CD4-positive, alpha-beta T cell treated with Interleukin-1 beta for 1 hour (primary cell): ENCODE measurements around the gene DOCK1.

ENCODE experiments used
- DNase-seq, 2 donors: peaks; one replicate each; pipeline ENCODE4 v3.0.0-alpha.2; 2020 to 2022

The DOCK1 gene

DNA sequence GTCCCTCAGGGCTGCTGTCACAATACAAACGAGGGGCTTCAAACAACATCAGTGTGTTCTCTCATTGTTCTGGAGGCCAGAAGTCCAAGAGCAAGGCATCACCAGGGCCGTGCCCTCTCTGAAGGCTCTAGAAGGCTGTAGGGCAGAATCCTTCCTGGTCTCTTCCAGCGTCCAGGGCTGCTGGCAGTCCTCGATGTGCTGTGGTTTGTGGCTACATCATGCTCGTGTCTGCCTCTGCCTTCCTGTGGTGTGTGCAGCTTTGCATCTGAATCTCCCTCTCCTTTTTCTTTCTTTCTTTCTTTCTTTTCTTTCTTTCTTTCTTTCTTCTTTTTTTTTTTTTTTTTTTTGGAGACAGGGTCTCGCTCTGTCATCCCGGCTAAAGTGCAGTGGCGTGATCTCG lies 187.7 kb downstream of the DOCK1 start:
- DNase-seq, result no peak

DNA sequence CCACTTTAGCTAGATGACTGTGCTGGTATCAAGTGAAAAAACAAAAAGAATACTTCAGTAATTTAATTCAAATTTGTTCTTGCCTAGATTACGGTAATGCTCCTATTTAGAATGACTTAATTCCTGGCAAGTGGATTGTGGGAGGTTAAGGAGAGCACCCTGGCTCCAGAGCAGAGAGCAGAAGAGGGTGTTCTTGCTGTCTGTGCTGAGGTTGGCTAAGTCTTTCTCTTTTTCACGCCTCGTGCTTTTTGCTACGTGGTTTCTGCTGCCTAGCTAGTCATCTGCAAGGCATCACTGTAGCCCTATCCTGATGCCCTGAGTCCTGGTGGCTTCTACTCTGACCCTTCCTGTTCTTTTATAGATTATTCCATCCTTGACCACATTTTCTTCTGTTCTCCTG lies 189.8 kb downstream of the DOCK1 start:
- DNase-seq, result no peak

DNA sequence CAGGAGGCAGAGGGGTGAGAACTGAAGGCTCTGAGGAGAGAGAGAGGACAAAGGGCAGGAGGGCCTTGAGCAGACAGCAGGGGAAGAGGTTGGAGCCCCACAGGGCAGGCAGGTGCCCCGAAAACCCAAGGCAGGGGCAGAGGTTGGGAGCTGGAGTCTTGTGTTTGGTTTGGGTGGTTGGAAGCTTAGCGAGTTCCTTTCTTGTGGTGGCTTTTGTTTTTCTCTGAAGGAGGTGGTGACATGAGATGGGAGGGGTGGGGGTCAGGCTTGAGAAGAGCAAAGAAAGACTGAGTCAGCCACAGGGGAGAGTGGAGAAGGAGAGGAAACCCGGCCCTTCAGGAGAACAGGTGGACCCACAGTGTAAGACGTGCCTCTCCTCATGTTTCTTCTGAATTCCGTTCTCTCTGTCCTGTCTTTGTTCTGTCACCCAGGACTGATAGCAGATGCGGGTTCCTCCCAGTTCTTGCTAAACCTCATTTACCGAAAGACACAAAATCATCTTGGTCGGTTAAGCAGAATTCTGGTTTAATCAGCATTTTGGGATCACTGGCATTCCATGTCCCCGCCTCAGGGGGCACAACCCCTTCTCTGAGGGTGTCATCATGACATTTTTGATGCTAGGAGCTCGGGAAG lies 195.9 kb downstream of the DOCK1 start:
- no peak for DNase-seq

DNA sequence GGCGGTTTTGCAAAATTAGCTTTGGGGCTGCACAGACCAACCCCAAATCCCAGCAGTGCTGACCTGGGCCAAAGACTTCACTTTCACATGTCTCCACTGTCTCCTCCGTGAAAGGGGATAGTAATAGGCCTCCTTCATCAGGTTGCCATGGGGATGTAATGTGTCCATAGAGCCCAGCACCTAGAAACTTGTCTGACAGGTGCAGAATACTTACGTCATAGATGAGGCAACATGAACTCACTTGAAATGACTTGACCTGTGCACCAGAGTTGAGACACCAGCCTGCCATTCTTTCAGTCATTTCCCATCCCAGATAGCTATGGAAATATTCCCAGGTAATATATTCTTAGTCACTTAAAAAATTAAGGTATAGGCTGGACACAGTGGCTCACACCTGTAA lies 196.9 kb downstream of the DOCK1 start:
- no peak for DNase-seq

DNA sequence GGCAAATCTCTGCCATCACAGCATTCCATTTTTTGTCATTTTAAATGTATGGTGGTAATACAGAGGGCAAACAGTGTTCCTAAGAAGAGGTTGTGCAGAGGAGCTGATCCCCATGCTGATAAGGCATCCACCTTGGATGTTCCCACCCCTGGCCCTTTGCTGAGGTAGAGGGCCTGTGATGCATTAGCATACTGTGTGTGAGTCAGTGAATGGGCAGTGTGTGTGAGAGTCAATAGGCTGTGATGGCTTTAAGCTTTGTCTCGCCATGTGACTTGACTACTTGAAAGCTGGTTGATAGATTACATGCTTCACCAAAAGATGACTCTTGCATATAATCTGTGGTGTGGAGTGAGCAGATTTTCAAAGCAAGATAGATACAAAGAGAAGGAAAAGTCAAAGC lies 209.9 kb downstream of the DOCK1 start:
- DNase-seq, result no peak

DNA sequence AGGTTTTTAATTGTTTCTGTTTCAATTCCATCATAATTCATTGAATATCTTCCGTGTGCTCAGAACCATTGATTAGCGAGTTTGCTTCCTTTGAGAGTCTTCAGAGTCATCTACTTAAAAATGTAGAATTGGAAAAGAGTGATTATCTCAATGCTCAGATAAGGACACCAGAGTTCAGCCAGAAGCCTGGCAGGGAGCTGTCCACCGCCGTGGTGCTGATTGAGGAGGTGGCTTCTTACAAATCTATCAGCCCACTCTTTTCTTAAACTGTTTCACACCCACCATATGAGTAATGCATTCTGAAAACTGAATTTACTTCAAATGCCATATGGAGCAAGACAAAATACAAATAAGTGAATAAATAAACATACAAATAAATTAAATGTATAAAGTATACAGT lies 211.9 kb downstream of the DOCK1 start:
- DNase-seq, result no peak

DNA sequence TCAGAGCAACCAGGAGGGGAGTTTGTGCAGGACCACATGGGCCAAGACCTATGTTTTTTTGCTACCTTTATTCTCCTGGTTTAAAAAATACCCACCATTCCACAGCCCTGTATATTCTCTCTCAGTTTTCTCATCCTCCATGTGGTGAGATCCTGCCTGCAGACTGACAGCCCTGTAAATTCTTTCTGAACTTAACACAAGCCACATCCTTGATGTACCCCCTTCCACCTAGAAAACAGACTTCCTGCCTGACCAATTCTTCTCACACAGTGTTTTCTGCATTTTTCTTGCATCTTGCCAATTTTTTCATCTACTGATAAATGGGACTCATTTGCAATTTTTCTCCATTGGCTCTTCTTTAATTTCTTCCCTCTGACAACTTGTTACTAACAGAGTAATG lies 212.8 kb downstream of the DOCK1 start:
- DNase-seq, result no peak

DNA sequence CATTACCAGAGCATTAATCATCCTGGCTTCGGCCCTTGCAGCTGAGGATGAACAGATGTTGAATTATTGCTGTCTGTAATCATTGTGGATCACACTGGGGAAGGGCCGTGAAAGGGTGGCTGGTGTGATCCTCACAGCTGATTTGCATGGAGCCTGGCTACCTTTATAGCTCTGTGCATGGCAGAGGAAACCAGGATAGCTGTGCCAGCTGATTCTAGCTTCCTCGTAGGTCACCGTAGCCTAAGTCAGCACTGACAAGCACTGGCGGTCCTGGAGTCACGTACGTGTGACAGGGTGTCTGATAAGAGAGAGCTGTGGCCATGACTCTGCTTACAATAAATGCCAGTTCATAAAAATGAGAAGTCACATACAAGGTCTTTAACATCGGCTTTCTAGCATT lies 214.7 kb downstream of the DOCK1 start:
- DNase-seq, result no peak

DNA sequence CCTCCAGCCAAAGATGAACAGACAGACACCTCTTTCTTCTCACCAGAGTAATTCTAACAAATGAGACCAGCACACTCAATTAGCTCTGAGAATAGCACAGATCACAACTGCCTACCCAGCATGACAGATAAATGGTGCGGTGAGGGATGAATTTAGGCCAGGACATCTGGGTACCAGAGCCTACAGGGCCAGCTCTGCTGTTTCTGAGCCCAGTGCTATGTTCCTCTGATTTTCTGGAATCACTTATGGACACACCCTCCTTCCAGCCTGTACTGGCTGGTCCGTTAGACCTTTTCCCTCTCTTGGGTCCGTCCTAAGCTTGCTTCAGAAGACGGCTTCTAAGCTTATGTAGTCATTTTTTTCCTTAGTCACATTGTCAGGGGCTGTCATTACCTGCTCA lies 217.6 kb downstream of the DOCK1 start:
- no peak for DNase-seq

DNA sequence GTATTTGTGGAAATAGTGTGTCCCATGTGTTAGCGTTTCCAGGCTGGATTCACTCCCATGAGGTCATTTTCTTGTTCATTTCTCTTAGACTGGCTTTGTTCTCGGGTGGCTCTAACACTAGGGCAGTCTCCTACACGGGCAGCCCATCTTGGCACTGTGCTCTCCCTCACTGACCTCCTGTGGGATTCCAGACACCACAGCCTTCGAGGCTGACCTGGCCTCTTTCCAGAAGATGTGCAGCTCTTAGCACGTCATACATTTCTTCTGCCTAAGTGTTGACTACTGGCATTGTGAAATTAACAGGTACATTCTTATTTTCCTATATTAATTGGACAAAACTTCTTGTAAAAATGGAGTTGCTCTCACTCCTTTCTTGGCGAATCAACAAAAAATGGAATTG lies 218.4 kb downstream of the DOCK1 start:
- DNase-seq, result no peak

DNA sequence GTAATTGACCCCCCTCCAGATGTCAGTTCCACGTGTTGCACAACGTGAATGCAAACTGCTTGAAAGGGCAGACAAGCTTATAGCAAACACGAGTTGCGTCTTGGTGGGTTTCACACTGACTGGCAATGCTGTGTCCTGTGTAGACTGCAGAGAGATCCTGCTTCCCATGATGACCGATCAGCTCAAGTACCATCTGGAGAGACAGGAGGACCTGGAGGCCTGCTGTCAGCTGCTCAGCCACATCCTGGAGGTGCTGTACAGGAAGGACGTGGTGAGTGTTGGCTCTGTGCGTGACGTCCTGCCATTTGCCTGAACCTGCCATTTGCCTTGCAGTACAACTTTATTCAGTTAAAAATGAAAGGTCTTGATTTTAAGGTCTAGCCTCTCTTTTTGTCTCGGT lies 220.1 kb downstream of the DOCK1 start:
- no peak for DNase-seq

DNA sequence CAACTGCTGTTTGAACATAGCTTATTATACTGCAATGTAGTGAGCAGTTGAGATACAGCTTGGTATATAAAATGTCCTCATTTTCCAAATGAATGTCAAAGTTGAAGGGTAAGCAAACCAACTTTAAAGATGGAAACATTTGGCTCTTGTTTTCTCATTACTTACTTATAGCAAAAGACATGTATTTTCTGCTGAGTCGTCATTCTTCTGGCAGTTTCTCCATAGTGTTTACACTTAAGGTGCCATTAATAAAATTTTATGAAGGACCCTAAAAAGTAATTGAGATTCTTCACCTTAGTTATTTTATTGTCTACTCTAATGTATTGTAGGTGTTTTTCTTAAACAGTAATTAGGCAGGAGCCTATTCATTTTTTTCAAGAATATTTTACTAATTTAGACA lies 222.6 kb downstream of the DOCK1 start:
- DNase-seq, result no peak

DNA sequence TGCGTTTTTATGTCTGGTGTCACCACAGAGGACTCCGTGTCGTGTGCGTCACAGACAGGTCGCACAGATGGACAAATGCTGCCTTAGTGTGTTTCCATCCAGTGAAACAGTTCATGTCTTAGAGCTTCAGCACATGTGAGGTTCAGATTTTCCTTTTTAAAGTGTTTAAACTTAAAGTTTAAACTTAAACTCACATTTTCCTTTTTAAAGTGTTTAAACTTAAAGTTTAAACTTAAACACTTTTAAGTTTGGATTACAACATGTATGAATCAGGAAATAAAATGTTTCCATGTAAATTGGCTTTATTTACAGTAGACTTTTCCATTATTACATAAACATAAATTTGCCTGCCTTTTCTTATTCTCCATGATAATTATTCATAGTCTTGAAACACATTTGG lies 223.9 kb downstream of the DOCK1 start:
- DNase-seq, result no peak

DNA sequence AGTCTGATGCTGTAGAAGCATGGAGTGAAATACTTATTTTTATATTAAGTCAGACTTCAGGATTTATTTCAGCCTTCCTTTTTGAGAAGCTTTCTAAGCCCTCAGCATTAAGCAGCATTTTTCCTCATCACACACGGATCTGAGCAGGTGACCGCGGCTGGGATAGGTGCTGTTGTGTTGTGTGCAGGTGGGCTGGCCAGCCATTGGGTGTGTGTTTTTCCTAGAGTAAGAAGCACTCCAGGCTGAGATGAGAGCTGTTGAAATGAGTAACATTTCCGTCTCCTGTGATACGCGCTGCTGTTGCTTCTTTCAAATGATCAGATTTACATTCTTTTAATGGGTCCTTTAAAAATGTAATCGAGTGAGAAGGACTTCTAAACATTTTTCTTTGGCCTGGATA lies 227.2 kb downstream of the DOCK1 start:
- DNase-seq, result no peak

DNA sequence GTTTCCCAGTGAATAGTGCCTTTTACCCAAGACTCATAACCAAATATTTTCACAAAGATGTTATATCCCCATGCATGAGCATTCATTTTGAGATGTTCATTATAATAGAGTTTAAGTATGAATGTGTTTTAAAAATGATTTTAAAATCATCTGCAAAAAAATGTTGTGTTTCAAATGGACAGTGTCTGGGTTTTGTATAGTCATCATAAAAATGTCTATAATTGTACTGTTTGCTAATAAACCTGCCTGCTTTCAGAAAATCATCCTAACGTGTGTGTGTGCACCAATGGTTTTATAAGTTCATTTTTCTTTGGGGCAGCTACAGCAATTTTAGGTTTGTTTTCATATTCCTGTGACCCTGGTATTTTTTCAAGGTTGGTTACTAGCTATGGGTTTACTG lies 228.0 kb downstream of the DOCK1 start:
- no peak for DNase-seq

DNA sequence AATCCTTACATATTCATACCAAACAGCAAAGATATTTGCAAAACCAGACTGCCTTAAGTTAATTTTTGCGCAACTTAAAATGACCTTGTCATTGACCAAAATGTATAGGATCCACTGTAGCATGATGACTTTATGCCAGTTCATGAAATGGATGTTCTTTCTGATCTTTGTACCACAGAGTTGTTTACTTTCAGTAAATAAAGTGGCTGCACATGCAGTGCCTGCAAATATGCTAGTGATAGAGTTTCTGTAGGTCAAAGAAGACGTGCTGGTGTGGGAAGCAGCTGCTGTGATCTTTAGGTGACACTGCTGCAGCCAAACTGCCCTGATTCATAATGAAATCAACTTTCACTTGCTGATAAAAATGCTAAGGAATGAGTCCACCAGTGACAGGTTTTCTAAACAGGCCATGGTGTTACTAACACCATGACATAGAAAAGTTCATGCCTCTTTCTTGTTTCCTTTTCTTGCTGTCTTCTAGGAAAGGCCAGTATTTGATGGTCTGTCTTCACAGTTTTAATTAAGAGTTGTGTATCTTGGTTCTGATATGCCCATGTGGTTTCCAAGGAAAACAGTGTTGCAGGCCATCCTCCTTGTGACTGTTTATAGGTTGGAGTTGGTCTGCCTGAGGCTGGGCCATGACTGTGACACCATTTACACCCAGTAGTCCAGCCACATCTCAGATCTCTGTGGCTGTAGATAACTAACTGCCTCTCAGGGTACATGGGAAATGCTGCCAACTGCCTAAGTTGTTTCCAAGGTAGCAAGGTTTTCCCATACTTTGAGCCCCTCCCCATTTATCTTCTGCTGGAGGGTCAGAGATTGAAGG lies 228.7 kb downstream of the DOCK1 start:
- no peak for DNase-seq

DNA sequence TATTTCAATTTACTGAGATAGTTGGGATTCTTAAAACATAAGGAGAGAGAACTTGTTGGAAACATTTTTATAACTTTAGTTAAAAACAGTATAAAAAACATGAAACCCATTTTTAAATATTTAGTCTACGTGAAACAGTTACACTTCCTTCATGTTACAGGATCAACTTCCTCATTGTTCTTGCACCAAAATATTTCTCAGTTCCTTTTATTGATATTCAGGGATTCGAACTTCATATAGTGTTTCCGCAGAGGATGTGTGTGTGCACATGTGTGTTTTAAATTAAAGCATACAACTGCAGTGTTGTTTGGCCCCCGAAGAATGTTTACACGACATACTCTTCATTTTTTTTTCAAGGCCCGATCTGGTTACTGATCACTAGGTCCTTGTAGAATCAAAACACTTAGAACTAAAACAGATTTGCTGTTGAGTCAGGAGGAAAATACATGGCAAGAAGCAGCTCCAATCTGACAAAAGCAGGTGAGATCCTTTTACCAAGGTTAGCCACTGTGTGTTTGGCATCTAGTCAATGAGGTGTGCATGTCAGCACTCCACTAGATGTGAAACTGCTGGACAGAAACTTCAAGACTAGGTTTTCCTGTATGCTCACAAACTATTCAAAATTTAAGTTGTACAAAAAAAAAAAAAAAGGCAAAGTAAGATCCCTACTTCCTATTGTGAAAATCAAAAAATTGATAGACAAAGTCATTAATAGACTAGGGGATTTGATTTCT lies 230.8 kb downstream of the DOCK1 start:
- DNase-seq, result no peak

DNA sequence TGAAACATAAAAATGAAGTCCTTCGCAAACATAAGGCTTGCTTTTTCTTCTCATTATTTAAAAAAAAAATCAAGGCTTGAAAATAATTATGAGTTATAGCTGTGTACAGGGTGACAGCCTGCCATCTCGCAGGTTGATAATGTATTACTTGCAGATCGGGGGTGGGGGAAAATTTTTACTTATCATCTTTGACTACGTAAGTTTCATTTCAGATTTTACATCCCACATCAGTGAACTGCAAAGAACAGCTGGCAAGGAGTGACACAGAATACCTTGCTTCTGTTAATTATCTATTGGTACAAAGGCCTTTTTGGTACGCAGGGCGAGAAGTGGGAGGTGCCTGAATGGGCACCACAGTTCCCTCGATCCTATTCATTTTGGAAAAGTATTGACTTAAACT lies 232.2 kb downstream of the DOCK1 start:
- DNase-seq, result no peak

DNA sequence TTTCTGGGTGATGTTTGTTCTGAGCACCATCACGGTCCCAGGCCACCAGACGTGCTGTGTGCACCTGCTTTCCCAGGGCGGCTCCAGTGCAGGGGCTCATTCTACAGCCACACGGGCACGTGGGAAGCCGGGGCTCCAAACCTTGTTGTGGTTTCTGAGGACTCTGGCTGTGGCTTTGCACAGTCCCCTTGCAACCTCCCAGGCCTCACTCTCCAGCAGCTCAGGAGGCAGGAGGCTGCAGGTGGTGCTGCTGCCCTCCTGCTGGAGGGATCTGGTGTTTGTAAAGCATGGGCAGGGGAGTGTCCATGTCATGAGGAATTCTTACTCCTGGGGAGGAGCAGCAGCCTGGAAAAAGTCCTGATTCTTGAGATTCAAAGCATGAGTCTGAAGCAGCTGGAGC lies 236.9 kb downstream of the DOCK1 start:
- DNase-seq, result no peak

DNA sequence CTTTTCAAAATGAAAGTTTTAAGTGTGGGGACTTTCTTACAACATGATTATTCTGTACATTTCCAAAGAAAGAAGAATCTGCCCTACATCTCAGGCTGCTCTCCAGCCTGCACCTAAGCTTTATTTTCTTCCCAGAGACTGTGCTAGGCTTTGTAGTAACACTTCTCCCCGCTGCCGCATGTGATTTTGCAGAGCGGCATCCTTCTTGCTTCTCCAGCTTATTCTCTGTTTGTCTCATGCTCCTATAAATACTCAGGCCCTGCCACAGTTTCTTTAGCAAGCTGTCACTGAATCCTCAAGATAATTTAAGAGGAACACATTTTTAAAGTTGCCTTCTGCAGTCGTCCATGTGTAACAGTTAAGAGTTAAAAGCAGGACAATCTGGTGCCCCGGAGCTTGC lies 237.6 kb downstream of the DOCK1 start:
- DNase-seq, result no peak

DNA sequence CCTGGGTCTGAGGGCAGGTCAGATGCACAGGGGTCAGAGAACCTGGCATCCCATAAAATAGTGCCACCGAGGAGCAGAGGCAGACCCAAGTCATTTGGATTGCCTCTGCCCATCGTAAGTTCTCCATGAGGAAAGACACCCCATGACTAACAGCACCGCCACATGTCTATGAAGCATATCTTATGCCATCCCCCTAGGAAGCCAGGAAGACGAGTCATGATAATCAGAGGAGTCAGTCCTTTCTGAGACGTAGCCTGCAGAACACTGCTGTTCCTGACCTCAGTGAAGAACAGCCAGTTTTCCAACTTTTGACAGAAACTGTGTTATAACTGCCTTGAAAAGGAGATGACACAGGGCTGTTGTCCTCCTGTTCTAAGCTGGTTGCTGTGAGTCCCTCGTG lies 239.9 kb downstream of the DOCK1 start:
- DNase-seq, result no peak

DNA sequence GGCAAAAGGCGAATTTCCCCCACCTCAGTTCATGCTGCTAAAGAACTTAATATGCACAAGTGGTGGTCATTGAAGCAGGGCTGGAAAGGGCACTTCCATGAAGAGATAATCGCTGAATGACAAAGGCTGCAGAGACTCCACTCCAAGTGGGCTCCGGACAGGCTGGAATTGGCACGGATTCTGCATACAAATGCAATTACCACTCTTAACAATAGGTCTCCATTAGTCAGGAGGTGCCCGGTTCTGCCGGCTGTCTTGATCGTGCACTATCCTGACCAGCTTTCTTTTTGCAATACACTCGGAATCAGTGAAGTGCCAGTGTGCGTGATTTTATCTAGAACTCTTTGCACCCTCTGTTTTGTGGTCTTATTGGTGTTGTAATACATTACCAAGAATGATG lies 241.4 kb downstream of the DOCK1 start:
- no peak for DNase-seq

DNA sequence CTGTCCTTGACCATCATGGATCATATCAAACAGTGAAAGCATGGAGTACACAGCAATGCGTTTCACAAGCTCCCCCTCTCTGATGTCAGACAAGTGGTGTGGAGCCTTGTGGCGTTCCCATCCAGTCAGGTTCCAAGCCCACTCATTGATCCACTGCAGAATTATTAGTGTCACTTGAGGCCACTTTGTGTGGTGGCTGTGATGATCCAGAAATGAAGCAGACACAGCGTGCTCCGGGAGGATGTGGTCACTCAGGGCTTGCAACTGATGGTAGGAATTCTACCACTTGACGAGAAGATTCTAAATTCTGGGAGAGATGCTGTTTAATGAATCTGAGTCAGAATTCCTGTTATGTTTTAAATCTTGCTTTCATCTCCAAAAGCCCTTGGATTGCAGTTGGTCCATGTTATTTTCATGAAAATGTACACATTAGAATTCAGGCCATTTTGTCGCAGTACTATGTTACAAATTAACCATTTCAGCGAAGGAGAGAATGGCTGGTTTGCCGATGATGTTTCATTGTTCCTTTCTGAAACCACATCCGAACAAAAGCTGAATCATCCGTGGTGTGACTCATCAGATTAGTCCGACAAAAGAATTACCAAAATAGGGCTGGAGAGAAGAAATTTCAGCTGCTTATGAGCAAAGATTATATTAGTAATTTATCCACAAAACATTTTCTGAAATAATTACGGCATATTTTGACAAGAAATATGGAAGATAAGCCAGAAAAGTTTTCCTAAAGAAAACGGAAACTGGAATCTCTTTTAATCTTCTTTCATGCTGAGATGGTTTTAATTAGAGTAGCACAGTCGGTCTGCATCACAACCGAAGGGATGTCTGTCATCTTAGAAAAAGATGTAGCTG lies 243.1 kb downstream of the DOCK1 start:
- DNase-seq, result no peak

DNA sequence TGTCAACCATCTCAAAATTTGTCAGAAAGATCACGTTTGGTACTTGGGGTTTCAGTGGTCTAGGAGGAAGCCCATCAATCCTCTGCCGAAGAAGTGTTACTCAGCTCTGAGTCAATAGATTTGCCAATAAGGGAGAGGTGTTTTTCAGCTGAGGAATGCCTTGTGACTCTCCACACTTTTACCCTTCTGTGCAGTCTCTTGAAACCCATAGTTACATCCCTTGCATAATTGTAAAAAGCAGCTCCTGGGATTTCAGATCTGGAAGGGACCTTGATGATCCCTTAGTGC lies 243.6 kb downstream of the DOCK1 start:
- DNase-seq, result no peak
